Stimulated activated CD8-positive, alpha-beta memory T cell treated with anti-CD3 and anti-CD28 coated beads, Interleukin-4, amount 100 ng/mL, for 24 hours (primary cell): ENCODE data around the gene IGFBP7.
"Not testable (repeated sequence)": the region's sequence is repeated elsewhere in the genome, so short reads cannot be mapped to it uniquely, and the experiment has no call there.

Source experiments
- DNase-seq: peaks from one replicate; pipeline ENCODE4 v3.0.0-alpha.2; 2020; ENCODE audit warnings: low read depth

IGFBP7 gene

DNA sequence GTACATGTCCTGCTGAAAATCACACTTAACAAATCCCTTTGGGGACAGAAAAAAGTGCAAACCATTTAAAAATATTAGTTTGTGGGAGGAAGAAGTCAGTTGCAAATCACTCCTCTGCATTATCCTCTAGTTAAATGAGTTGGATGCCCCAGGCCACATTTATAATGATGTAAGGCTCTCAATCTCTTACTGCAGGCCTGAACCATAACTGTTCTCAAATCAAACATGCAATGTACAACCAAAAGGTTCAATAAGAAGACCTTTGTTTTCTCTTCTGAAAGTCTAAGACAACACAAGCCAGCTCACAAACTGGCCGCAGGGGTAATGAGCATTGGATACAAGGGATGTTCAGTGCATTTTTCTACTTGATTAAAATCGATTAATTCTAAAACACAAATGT lies 39.7 kb downstream of the IGFBP7 start:
- no peak for DNase-seq

DNA sequence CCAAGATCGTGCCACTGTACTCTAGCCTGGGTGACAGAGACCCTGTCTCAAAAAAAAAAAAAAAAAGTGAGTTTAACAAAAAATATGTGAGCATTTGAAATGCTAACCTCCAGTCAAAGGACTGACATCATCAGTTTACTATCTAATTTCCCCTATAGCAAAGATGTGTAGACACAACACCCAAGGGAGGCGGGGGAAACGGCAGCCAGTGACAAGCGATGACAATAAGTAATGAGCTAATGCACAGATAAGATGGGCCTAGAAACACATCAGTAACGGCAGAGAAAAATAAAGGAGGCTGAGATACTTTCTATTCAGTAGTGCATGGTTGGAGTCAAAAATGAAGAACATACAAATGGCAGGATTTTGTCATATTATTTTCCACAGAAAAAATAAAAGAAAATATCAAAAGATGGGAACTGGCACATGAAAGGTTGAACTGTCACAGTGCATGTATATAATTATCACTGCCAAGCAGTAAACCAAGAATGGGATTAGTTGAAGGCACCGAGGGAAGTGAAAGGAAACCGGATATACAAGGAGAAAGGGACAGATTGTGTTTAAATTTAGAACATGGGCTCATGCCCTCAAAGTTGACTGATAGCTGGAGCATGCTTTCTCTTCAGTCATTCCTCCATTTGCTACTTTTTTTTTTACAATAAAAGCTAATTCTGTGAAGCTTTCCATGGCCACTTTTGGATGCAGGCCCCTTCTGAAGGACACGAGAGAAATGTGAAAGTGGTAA lies 41.8 kb downstream of the IGFBP7 start:
- DNase-seq, result no peak

DNA sequence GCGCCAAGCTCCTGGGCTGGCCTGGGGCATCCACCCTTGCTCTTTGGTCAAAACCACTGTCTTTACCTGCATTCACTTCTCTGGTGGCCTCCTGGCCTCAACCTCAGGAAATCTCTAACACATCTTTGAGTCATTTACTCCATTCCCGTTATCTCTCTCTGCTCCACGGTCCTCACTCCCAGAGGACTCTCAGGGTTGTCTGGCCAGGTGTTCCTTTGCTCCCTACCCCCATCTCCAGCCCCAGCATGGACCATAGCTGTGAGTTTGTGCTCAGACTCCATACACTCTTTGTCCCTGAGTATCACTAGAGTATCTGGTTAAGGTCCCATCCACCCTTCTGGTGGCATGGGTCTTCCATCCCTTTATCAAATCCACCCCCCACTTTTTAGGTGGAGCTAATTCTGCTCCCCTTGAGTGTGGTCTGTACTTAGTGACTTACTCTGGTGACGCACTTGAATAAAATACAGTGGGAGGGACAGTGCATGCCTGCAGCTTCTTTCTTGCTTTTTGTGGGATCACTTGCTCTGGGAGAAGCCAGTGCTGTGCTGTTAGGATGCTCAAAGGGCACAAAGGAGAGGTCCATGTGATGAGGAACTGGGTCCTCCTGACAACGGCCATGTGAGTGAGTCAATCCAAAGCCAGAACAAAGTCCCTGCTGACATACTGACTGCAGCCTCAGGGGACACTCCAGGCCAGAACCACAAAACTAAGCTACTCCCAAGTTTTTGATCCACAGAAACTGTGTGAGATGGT lies 44.3 kb downstream of the IGFBP7 start:
- no peak for DNase-seq

DNA sequence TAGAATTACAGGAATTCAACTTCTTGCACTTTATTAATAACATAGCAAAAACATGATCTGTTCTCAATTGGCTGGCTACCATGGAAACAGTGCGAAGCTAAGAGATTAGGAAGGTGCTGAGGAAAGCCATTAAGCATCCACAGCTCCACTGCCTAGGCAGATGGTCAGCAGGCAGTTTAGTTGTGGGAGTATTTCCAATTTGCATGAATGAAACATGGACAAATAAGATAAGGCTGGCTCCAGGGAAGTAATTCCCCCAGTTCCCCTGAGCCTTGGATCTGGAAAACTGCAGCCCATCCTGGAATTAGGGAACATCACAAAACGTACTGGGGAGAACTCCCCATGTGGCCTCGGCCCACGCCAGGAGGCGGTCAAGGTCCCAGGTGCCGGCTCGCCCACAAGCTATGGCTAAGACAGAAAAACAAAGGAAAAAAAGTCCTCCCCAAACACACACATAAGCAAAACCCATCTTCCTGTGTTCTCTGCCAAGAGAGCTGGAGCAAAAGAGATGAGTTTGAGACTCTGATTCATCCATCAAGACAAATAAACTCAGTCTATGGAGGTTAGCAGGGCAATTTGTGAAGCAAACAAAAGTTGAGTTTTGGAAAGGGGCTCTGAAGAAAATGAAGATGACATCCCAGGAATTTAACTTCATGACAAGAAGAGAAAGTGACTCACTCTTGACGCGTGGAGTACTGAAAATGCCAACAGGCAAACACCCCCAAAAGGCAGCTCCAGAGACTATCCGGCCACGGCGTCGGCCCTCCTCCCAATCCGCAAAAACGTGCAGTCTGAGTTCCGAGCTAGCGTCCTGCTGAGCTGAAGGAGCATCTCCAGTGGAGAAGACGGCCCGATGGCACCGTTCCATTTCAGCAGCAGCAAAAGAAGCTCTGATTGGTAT lies 45.1 kb downstream of the IGFBP7 start:
- DNase-seq, result no peak

DNA sequence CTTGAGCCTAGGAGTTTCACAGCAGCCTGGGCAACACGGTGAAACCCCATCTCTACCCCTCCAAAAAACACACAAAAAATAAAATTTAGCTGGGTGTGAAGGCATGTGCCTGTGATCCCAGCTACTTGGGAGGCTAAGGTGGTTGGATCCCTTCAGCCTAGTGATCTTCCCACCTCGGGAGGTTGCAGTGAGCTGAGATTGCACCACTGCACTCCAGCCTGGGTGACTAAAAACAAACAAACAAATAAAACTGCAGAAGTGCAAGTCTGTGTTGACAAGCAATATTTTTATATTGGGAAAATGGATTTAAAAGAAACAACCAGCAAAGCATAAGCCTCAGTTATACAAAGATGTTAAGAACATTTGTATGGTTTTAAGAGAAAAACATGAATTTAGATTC lies 46.1 kb downstream of the IGFBP7 start:
- no peak for DNase-seq

DNA sequence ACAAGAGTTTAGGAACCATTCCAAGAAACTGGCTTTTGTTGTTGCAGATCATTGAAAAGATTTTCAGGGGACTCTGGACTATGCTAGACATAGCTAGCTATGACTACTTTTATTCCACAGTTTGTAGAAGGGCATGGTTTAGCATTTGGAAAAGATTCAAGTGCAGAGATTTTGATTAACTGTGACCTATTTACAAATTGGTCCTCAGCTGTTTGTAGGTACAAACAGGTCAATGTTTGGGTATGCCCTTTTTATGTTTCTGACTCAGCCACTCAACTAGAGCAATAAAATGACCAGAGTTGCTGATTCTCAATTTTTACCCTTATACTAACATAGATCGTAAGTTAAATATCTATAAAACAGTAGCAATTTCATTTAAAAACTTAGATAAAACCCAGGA lies 46.7 kb downstream of the IGFBP7 start:
- no peak for DNase-seq

DNA sequence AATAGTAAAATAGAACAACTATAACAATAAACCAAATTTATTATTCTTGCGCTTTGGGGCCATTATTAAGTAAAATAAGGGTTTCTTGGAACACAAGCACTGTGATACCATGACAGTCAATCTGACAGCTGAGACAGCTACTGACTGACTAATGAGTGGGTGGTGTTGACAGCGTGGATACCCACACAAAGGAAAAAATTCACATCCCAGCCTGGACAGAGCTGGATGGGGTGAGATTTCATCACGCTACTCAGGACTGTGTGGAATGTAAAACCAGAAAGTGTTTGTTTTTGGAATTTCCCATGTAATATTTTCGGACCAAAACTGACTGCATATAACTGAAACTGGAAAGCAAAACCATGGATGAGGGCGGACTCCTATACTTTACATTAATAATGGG lies 48.8 kb downstream of the IGFBP7 start:
- DNase-seq, result no peak

DNA sequence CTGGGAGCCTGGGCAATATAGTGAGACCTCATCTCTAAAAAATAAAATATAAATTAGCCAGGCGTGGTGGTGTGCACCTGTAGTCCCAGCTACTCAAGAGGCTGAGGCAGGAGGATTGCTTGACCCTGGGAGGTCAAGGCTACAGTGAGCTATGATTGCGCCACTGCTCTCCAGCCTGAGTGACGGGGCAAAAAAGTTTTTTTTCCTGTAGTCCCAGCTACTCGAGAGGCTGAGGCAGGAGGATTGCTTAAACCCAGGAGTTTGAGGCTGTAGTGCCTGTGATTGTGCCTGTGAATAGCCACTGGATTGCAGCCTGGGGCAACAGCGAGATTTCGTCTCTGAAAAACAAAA lies 49.5 kb downstream of the IGFBP7 start:
- DNase-seq, result not testable (repeated sequence)

DNA sequence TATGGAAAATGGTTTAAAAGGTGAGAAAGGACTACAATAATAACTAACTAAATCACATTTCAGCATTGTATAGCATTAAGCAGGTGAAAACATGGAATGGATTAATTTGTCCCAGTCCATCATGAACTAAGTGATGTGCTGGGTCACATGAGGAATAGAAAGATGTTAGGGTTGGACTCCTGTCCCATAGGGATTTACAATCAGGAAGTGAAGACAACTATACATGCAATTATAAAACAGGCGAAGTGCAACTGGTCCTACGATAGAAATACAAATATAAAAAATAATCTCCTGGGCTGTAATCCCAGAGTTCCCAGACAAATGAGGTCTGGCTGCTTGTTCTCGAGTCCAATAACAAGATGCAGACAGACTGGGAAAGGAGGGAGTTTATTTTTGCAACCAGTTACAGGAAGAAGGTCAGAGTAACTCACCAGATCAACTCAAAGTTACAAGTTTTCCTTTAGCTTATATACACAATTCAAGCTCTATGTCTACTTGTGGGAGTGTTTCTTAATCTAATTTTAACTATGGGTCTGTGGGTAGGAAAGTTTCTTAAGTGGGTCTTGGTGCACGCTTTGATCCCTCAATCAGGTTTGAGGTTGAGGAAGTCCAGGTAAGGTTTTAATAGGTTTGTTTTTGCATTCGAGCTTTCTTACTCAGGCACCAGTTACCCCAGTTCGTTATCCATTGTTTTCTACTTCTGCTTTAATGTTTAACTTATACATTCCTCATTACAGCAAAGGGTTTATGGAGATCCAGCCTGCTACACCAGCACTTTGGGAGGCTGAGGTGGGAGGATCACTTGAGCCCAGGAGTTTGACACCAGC lies 50.1 kb downstream of the IGFBP7 start:
- no peak for DNase-seq

DNA sequence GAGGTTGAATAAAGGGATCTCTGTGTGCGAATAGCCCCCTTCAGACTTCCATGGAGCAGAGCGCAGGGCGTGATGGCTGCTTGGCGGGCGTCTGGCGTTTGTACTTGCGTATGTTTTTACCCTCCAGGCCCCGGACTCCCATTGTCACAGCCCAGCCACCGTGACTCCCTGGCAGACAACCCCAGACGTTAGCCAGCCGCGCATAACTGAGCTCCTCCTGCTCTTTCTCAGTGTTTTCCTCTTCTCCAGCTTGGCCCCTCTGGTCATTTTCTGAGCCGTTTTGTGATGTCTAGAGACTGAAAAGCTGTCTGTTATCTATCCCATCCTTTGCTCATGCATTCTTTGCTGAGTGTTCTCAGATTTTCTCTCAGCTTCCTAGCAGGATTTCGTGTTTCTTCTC lies 54.3 kb downstream of the IGFBP7 start:
- no peak for DNase-seq

DNA sequence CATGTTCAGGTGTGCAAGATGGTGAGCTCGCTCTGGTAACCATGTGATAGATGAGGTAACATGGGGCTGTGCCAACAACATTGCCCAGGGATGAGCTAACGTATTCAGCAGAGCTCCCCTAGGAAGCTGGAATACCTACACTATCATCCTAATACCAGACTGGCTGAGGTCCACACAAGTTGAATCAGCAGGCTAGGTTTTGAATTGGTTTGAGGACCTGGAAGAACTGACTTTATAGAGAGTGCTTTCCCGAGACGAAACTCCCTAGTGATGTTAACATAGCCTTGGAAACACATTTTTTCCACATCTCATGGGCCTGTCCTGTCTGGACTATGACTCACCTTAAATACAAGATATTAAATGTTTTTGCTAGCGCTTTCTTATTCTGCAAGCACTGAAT lies 56.7 kb downstream of the IGFBP7 start:
- no peak for DNase-seq

DNA sequence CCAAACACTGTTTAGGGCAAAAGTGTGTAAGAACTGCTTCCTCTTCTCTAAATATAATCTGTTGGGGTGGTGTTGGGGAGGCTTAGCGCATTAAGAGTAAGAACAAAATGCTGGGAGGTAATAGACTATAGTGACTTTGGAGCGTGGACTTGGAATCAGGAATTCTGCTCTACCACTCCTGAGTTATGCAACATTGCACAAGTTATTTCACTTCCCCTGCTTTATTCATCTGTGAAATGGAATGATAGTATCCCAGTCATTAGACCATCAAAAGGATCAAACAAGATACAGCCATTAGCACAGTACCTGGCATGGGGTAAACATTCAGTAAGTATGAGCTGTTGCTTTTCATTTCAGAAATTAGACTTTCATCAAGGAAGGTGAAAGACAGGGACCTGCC lies 58.7 kb downstream of the IGFBP7 start:
- no peak for DNase-seq

DNA sequence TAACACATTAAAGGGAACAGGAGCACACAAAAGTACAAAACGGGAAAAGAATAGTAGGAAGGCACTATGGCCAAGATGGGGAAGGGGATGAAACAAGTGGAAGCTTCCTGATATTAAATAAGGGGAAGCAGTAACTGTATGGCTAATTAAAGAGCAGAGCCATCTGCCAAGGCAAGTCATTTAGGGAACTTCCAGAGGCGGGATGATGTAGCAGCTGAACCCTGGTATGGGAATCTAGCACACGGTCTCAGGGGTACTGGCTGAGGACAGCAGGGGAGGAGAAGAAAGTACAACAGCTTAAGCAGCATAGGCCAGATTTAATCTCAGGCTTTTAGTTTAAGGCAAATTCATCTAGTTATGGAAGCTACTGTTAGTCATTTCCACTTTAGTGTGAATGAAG lies 59.1 kb downstream of the IGFBP7 start:
- DNase-seq, result no peak

DNA sequence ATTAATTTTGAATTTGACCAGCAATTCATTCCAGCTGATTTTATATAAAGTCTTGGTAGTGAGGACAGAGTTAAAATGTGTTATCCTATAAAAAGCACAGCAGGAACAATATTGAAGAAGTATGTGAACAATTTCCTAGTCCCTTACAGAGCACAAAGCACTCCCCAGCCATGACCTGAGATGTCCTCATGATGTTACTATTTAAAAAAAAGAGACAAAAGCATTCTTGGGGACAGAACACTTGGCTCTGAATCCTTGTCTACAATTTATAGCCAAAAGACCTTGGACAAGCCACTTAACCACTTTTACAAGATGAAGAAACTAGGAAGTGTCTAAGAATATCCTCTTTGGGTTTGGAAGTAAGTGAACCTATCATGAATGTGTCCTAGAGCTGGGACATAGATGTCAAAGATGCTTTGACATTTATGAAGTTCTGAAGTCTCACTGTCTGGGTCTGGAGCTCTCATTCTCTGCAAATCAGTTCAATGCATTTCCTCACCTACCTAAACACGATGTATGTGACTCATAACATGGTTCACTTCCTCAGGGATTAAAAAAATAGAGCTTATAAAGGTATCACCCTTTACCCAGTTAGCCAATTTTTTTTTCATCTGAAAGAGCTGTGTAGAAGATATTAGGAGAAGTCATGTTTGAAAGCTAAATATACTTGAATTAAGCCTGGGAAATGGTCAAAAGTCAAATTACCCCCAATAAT lies 61.4 kb downstream of the IGFBP7 start:
- no peak for DNase-seq

DNA sequence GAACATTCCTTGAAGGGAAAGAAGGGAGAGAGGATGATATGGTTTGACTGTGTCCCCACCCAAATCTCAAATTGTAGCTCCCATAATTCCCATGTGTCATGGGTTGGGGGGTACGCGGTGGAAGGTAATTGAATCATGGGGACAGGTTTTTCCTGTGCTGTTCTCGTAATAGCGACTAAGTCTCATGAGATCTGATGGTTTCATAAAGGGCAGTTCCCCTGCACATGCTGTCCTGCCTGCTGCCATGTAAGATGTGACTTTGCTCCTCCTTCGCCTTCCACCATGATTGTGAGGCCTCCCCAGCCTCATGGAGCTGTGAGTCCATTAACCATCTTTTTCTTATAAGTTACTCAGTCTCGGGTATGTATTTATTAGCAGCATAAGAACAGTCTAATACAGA lies 63.1 kb downstream of the IGFBP7 start:
- DNase-seq, result not testable (repeated sequence)

DNA sequence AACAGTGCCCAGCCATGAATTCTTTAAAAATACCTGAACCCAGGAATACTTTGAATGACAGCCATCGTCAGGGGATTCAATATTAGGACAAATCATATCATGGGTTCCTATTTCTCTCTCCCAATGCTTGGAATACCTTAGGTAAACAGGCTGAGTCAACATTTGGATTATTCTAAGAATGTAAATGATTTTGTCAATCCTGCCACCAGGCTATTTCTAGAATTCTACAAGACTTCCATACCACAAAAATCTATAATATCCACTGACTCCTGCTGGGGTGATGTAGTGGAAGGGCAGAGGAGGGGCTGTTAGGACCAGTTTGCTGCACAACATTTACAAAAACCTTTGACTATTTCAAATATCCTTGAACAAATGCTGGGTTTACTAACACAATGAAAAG lies 65.2 kb downstream of the IGFBP7 start:
- DNase-seq, result no peak

DNA sequence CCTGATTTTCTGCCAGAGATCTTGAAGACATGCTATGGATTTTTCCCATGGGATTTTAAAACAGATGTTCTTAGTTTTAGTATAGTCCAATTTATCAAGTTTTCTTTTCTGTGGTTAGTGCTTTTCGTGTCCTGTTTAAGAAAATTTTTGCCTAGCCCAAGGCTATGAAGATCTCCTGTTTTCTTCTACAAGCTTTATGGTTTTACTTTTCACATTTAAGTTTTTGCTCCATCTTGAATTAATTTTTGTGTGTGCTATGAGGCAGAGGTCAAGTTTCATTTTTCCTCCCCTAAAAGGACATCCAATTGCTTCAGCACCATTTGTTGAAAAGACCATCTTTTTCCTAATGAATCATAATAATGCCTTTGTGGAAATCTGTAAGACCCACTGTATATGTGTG lies 65.9 kb downstream of the IGFBP7 start:
- DNase-seq, result no peak

DNA sequence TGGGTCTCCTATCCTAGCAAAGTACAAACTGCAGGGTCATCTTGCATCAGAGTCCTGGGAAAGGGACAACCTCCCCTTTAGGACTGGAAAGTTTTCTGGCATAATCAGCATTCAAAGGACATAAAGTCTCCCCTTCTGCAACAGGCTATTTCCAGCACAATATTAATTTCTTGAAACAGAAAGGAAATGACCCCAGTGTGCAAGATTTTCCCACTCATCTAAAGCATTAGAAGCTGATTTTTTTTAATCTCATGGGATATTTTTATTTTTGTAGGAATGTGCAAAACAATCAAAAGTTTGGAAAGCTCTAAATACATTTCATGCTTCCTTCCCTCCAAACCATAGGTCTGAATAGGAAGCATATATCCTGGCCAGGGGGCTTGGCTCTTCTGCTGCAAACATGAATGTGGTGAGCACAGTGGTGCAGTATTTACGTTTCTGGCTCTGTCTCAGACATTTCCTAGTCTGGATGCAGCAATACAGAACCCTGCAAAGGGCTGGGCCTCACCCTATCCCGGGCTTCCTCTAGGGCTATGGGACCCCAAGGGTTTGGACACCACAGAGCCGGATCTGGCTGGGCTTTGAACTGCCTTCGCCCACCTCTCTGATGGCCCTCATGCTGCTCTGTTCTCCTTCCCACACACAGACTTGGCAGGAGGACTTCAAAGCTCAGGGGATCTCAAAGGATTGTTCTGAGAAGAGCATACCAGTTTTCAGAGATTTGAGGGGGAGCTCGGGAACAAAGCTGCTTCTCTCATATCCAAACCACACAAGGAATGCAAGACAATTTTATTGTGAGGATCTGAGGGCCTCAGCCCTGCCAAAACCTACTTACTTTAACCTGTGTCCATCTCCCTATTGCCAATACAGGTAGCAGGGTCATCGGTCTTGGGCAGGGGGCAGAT lies 66.6 kb downstream of the IGFBP7 start:
- DNase-seq, result no peak

DNA sequence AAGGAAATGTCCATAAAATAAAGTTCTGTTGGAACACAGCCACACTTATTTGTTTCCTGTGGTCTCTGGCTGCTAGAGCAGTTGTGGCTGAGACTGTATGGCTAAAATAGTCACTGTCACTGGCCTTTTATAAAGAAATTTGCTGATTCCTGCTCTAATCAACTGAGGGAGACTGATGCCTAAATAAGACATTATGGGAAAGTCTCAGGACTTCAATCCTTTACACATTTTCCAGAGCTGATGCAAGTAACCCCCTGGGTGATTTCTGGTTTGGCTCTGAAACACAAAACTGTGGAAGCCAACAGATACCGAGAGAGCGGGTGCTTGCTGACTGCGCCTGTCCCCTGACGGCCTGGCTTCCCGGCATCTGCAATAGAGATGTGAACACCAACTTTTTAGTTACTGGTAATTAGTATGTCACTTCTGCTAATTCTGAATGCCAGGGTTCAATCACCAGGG lies 67.4 kb downstream of the IGFBP7 start:
- no peak for DNase-seq

DNA sequence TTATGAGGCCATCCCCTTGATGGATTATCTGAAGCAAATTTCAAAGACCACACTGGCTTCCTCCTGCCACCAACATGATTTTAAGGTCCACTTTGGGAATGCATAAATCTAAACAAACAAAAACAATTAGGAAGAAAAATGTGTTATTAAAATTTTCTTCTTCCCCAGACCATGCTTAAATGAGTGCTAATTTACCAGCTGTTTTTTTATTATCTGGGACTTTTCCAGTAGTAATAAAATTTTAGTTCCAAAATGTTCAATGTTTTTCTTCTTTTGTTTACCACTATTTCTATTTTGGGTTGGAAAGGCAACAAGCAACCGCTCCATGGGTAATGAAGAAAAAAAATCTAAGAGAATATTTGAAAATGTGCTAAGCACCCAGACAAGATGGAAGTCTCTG lies 69.2 kb downstream of the IGFBP7 start:
- DNase-seq, result no peak
